Osteocyte (in vitro differentiated cells): Measurements from ENCODE around the gene AFF3. TPM values are rescaled to one million over a fixed set of nuclear protein-coding genes. Genes with fewer than 3 reads are reported as not detected.
A peak's percentile ranks its signal among the peaks of the same experiment; 100 is the strongest.

Experiments used
- DNase-seq: peaks from one replicate; pipeline ENCODE4 v3.0.0; 2021; ENCODE audit warnings: mixed read lengths; ENCODE audit not compliant: unreplicated experiment; ENCODE audit errors: extremely low spot score
- H3K27ac Mint-ChIP-seq: one replicate; pipeline ENCODE4 v1.8.0; 2021; ENCODE audit warnings: mild to moderate bottlenecking, mixed read lengths; ENCODE audit not compliant: unreplicated experiment
- H3K27me3 Mint-ChIP-seq: one replicate; pipeline ENCODE4 v1.8.0; 2021; ENCODE audit warnings: mixed read lengths; ENCODE audit not compliant: unreplicated experiment
- H3K36me3 Mint-ChIP-seq: one replicate; pipeline ENCODE4 v1.8.0; 2021; ENCODE audit warnings: mixed read lengths; ENCODE audit not compliant: unreplicated experiment
- H3K4me1 Mint-ChIP-seq: one replicate; pipeline ENCODE4 v1.8.0; 2021; ENCODE audit warnings: mixed read lengths; ENCODE audit not compliant: unreplicated experiment
- H3K4me3 Mint-ChIP-seq: one replicate; pipeline ENCODE4 v1.8.0; 2021; ENCODE audit warnings: mild to moderate bottlenecking, moderate library complexity, mixed read lengths; ENCODE audit not compliant: unreplicated experiment
- H3K9me3 Mint-ChIP-seq: one replicate; pipeline ENCODE4 v1.8.0; 2021; ENCODE audit warnings: mixed read lengths; ENCODE audit not compliant: unreplicated experiment
- total RNA-seq: library from RNA; stranded (reverse); gene quantifications from 2 replicates; pipeline ENCODE4 v1.2.1, GENCODE V29; 2021
- TF ChIP-seq, protein P1 (sequence below): fragments of 200-600 bp; sonication (generic); IDR thresholded peaks from 2 replicates; pipeline ENCODE4 v1.5.0; 2021; ENCODE audit warnings: antibody characterized with exemption, mild to moderate bottlenecking, moderate library complexity

AFF3 gene
- total RNA-seq, 1 donor from 2014 or later = 248 TPM

DNA sequence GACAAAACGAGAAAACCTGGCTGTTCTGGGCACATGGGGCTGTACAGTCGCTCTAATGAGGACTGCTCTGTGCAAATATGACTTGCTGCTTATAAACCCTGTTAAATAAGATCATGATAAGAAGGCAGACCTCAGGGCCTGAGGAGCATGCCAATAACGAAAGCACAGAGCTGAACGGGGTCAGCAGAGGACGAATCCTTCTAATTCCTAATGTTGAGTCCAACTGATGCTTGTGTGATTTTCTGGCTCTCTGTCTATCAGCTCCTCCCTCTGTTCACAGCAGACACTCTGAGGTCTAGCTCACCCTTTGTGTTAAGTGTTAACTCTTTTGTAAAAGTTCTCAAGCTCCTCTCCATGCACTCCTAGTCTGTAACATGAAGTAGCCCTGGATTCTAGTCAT is 485.4 kb downstream of the AFF3 start:
- Mint-ChIP-seq H3K4me1 (peaks cover 63% of the 10 kb centered on the region), H3K4me3 (no peak overlapping the region), H3K9me3 (peaks cover 5% of the 10 kb centered on the region), H3K27me3 (no peaks in the 10 kb centered on the region), H3K36me3 (peaks cover 39% of the 10 kb centered on the region), H3K27ac (peak overlapping the region; percentile 28)
- TF ChIP-seq, protein P1, sequence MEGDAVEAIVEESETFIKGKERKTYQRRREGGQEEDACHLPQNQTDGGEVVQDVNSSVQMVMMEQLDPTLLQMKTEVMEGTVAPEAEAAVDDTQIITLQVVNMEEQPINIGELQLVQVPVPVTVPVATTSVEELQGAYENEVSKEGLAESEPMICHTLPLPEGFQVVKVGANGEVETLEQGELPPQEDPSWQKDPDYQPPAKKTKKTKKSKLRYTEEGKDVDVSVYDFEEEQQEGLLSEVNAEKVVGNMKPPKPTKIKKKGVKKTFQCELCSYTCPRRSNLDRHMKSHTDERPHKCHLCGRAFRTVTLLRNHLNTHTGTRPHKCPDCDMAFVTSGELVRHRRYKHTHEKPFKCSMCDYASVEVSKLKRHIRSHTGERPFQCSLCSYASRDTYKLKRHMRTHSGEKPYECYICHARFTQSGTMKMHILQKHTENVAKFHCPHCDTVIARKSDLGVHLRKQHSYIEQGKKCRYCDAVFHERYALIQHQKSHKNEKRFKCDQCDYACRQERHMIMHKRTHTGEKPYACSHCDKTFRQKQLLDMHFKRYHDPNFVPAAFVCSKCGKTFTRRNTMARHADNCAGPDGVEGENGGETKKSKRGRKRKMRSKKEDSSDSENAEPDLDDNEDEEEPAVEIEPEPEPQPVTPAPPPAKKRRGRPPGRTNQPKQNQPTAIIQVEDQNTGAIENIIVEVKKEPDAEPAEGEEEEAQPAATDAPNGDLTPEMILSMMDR = no peak
- DNase-seq = peak; percentile 30

GRCh38 chr2:99653433-99653832 is 489.0 kb downstream of the AFF3 start:
- Mint-ChIP-seq H3K9me3 (no peaks in the 10 kb centered on the region), H3K36me3 (peaks cover 41% of the 10 kb centered on the region), H3K4me1 (peaks cover 49% of the 10 kb centered on the region), H3K27me3 (no peaks in the 10 kb centered on the region), H3K27ac (peak overlapping the region; percentile 62), H3K4me3 (no peak overlapping the region)
- TF ChIP-seq, protein P1 = no peak
- DNase-seq = peak; percentile 40

GRCh38 chr2:99652862-99653261 is 489.5 kb downstream of the AFF3 start:
- peak overlapping the region; percentile 62 for H3K27ac Mint-ChIP-seq
- TF ChIP-seq, protein P1 = no peak
- H3K27me3 Mint-ChIP-seq = no peaks in the 10 kb centered on the region
- peaks cover 46% of the 10 kb centered on the region for H3K36me3 Mint-ChIP-seq
- H3K9me3 Mint-ChIP-seq = no peaks in the 10 kb centered on the region
- no peak overlapping the region for H3K4me3 Mint-ChIP-seq
- peak; percentile 25 for DNase-seq
- H3K4me1 Mint-ChIP-seq = peaks cover 54% of the 10 kb centered on the region

GRCh38 chr2:99651930-99652670 is 490.3 kb downstream of the AFF3 start:
- Mint-ChIP-seq H3K4me1 (peaks cover 56% of the 10 kb centered on the region), H3K36me3 (peaks cover 49% of the 10 kb centered on the region), H3K27ac (peak overlapping the region; percentile 62), H3K9me3 (no peaks in the 10 kb centered on the region), H3K27me3 (no peaks in the 10 kb centered on the region), H3K4me3 (no peak overlapping the region)
- TF ChIP-seq, protein P1 = no peak
- DNase-seq = peak; percentile 48

- TF ChIP-seq, protein P1 = no peak
- Mint-ChIP-seq H3K27me3 (no peaks in the 10 kb centered on the region), H3K4me1 (peaks cover 43% of the 10 kb centered on the region), H3K4me3 (no peak overlapping the region), H3K27ac (peak overlapping the region; percentile 73), H3K36me3 (peaks cover 54% of the 10 kb centered on the region), H3K9me3 (no peaks in the 10 kb centered on the region)
- no peak for DNase-seq
Observed at GRCh38 chr2:99648906-99649789, 493.2 kb downstream of the AFF3 start.
